Kidney (tissue), 14 donors: ENCODE data around the gene SUCLG2. TPM values are rescaled to one million over a fixed set of nuclear protein-coding genes. Genes with fewer than 3 reads are reported as not detected.

Experiments
- DNase-seq, 5 donors: peaks; one replicate each; pipeline ENCODE4 v3.0.0-alpha.2; 2013 to 2020
- FAIRE-seq: peaks from 2 replicates; lab custom pipeline; 2012; peaks lifted over from hg19 to GRCh38; lab: Jason Lieb, UNC
- H3K27ac ChIP-seq, 2 donors: one replicate each; pipeline ENCODE4 v1.7.0; 2013; ENCODE audit warnings: low read depth in 2 of 2, low read length in 2 of 2, inconsistent platforms in 1 of 2
- H3K27me3 ChIP-seq: one replicate; pipeline ENCODE4 v1.7.1; 2013; ENCODE audit warnings: low read length, inconsistent platforms; ENCODE audit not compliant: control insufficient read depth, insufficient read depth
- H3K36me3 ChIP-seq, 3 donors: one replicate each; pipeline versions ENCODE4 v1.7.0 to v1.7.1; 2013; ENCODE audit warnings: low read length in 3 of 3, control low read depth in 1 of 3, inconsistent platforms in 1 of 3; ENCODE audit not compliant: insufficient read depth in 3 of 3, control insufficient read depth in 2 of 3
- H3K4me1 ChIP-seq, 3 donors: one replicate each; pipeline versions ENCODE4 v1.7.0 to v1.7.1; 2013; ENCODE audit warnings: low read length in 3 of 3, inconsistent platforms in 1 of 3, low read depth in 1 of 3; ENCODE audit not compliant: control insufficient read depth in 2 of 3, insufficient read depth in 2 of 3
- H3K4me3 ChIP-seq, 3 donors: one replicate each; pipeline versions ENCODE4 v1.7.0 to v1.8.1; 2013; ENCODE audit warnings: low read length in 3 of 3, control low read depth in 1 of 3, inconsistent platforms in 1 of 3
- H3K9ac ChIP-seq, 3 donors: one replicate each; pipeline versions ENCODE4 v1.7.0 to v1.7.1; 2013; ENCODE audit warnings: low read length in 3 of 3, control low read depth in 1 of 3, inconsistent platforms in 1 of 3
- H3K9me3 ChIP-seq, 3 donors: one replicate each; pipeline versions ENCODE4 v1.7.0 to v1.7.1; 2013; ENCODE audit warnings: low read length in 3 of 3, control low read depth in 1 of 3, inconsistent platforms in 1 of 3; ENCODE audit not compliant: control insufficient read depth in 2 of 3, insufficient read depth in 1 of 3
- intact Hi-C: fragments of 100-400 bp; cut with DNase I; formaldehyde crosslinking; loops from one replicate; pipeline ENCODE4 v1.11.1; 2022
- polyA plus RNA-seq: library from polyadenylated mRNA; stranded (reverse); fragments of 350-450 nt; fragmentation: Illumina TruSeq; extraction: RNeasy Lipid Tissue Mini Kit (QIAGEN cat#74804); gene quantifications from one replicate; pipeline ENCODE4 v1.2.3, GENCODE V29; 2014; ENCODE audit warnings: low read depth, low replicate concordance; ENCODE audit not compliant: insufficient read depth
- total RNA-seq: library from RNA; stranded (reverse); fragmentation: NEBNext Ultra II Directional; extraction: Animal tissue kit (Norgen Biotek cat#: 25700); gene quantifications from one replicate; pipeline ENCODE4 v1.2.1, GENCODE V29; 2021
- TF ChIP-seq, protein P1 (sequence below): IDR thresholded peaks from 3 replicates; pipeline ENCODE4 v1.5.1; 2012; ENCODE audit warnings: mild to moderate bottlenecking, moderate library complexity, borderline replicate concordance; ENCODE audit not compliant: insufficient read depth; ENCODE audit errors: extremely low read depth
- donor health status: control.
- donor health status: control.
- donor health status: control.
- donor health status: control.
- donor health status: control.
- donor health status: DM: yes; HTN: yes; CAD: no.
- donor health status: Normal renal cell carcinoma (clear cell type).

The SUCLG2 gene
- total and polyA plus RNA-seq, 2 donors from 2014 or later, result 62.8 to 117 TPM

DNA sequence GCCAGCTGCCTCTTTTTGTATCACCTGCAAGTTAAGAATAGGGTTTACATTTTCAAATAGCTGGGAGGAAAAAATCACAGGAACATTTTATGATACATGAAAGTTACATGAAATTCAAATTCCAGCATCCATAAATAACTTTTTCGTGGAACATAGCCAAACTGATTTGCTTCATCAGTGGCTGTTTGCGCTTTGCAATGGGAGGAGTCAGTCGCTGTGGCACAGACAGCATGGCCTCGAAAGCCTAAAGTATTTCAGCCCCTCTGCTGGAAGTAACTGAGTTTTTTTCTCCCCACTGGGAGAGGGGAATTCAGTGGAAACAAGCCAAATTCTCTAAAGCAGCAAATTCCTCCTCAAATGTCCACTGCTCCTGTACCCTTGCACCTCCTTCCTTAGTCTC, 271.9 kb downstream of the SUCLG2 start:
- no peaks in the 10 kb centered on the region for H3K36me3 ChIP-seq
- no peak overlapping the region for H3K4me3 ChIP-seq
- no peaks in the 10 kb centered on the region for H3K4me1 ChIP-seq
- intact Hi-C loops, result no loop called here
- DNase-seq (peak in 3 of 5 donors; percentile 8 to 38 (median 13)), FAIRE-seq (no peak)
- TF ChIP-seq, protein P1, sequence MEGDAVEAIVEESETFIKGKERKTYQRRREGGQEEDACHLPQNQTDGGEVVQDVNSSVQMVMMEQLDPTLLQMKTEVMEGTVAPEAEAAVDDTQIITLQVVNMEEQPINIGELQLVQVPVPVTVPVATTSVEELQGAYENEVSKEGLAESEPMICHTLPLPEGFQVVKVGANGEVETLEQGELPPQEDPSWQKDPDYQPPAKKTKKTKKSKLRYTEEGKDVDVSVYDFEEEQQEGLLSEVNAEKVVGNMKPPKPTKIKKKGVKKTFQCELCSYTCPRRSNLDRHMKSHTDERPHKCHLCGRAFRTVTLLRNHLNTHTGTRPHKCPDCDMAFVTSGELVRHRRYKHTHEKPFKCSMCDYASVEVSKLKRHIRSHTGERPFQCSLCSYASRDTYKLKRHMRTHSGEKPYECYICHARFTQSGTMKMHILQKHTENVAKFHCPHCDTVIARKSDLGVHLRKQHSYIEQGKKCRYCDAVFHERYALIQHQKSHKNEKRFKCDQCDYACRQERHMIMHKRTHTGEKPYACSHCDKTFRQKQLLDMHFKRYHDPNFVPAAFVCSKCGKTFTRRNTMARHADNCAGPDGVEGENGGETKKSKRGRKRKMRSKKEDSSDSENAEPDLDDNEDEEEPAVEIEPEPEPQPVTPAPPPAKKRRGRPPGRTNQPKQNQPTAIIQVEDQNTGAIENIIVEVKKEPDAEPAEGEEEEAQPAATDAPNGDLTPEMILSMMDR, result no peak
- no peak overlapping the region for H3K27ac ChIP-seq
- H3K9me3 ChIP-seq, result no peaks in the 10 kb centered on the region
- no peak overlapping the region for H3K9ac ChIP-seq
- H3K27me3 ChIP-seq, result no peaks in the 10 kb centered on the region

DNA sequence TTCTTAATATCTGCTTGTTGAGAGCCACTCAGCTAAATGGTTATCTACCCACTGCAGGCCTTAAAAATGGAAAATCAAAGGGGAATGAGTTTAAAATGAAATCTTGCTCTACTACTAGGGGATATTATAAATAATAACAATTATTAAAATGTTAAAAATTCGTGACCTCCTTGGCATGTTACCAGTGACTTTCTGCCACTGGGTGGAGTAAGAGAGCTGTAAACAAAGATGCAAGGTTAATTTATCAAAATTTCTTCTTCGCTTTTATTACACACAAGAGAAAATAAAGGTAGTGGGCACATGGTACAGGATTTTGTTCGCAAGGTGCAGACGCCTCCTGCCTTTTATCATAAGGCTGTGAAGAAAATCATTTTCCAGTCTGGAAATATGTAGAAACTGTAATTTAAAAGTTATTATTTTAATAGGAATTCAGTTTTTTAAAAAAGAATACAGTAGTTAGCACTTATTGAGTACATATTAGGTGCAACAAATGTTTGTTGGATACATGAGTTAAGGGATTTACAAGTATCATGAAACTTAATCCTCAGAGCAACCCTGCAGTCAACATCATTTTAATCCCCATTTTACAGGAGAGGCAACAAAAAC, 272.6 kb downstream of the SUCLG2 start:
- Histone ChIP-seq H3K27ac (no peak overlapping the region), H3K27me3 (no peaks in the 10 kb centered on the region), H3K36me3 (no peaks in the 10 kb centered on the region), H3K9me3 (no peaks in the 10 kb centered on the region), H3K9ac (no peak overlapping the region), H3K4me1 (no peaks in the 10 kb centered on the region), H3K4me3 (no peak overlapping the region)
- DNase-seq (peak in 2 of 5 donors; percentile 31 to 34), FAIRE-seq (peak; percentile 44)
- TF ChIP-seq, protein P1, result peak; percentile 59
- intact Hi-C loops, result no loop called here

DNA sequence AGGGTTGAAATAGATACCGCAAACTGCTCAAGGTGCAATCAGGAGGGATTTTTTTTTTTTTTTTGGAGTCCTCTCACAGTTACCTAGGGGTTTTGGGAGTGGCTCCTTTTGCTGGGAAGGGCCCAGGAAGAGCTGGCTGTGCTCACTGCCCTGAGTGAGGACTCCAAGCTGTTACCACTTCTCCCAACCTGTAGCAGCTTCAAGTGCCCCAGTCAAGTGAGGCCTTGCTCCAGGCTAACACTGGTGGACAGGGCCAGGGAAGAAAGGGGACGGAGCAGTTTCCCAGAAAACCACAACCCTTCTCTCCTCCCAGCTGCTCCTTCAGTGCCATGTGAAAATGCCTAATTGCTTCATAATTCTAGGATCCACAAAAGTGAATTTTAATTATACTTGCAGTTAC, 274.3 kb downstream of the SUCLG2 start:
- intact Hi-C loops, result no loop called here
- no peaks in the 10 kb centered on the region for H3K9me3 ChIP-seq
- H3K4me1 ChIP-seq, result no peaks in the 10 kb centered on the region
- H3K36me3 ChIP-seq, result peaks cover 0 to 6% (median 0%) of the 10 kb centered on the region in 3 donors
- H3K27ac ChIP-seq, result no peak overlapping the region
- no peak overlapping the region for H3K9ac ChIP-seq
- FAIRE-seq, result no peak
- H3K27me3 ChIP-seq, result no peaks in the 10 kb centered on the region
- TF ChIP-seq, protein P1, result no peak
- no peak overlapping the region for H3K4me3 ChIP-seq
- DNase-seq, result no peak

DNA sequence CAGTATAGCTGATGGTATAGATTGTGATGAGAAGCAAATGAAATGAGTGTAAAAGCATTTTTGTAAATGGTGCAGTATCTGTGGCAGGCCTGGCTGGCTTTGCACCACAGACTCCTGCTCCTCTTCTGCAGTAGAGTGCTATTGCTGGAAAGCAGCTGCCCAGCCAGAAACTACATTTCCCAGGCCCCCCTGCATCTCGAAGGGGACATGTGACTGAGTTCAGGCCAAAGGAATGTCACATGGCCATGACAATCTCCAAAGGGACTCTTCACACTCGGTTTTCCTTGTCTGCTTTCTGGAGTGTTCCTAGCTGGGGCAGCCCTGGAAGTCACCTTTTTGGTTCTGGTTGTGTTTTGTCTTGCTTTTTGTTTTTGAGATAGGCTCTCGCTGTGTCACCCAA, 277.1 kb downstream of the SUCLG2 start:
- DNase-seq (no peak), FAIRE-seq (no peak)
- TF ChIP-seq, protein P1, result no peak
- H3K9me3 ChIP-seq, result no peaks in the 10 kb centered on the region
- peaks cover 0 to 6% (median 0%) of the 10 kb centered on the region in 3 donors for H3K36me3 ChIP-seq
- no peak overlapping the region for H3K27ac ChIP-seq
- H3K4me3 ChIP-seq, result no peak overlapping the region
- no peaks in the 10 kb centered on the region for H3K27me3 ChIP-seq
- no peak overlapping the region for H3K9ac ChIP-seq
- no peaks in the 10 kb centered on the region for H3K4me1 ChIP-seq
- intact Hi-C loops, result no loop called here
